ENCODE results near the gene USP17L20.
"Not testable (repeated sequence)": the region's sequence is repeated elsewhere in the genome, so short reads cannot be mapped to it uniquely, and the experiment has no call there.

- not testable (repeated sequence) for TF ChIP-seq CTCF (IDR thresholded peaks at IDR 0.05 in 4 of 5, conservative IDR thresholded peaks at IDR 0.05 in 1 of 5); POLR2A (IDR thresholded peaks at IDR 0.05)
Observed at GRCh38 chr4:9243579-9243978, 14.3 kb upstream of the USP17L20 start, which contains the start of gene USP17L17.
